GM12891 (cell line): Measurements from ENCODE around the gene CD151.

Experiments
- PAX5 ChIP-seq: IDR thresholded peaks from 2 replicates; pipeline ENCODE4 v1.6.1; 2011; ENCODE audit warnings: low read length, moderate library complexity, mild to moderate bottlenecking; ENCODE audit not compliant: insufficient read depth, severe bottlenecking
- POLR2A ChIP-seq: IDR thresholded peaks from 2 replicates; pipeline ENCODE4 v1.6.1; 2011; ENCODE audit warnings: low read depth, low read length, control low read depth
- POLR2AphosphoS5 ChIP-seq: IDR thresholded peaks from 2 replicates; pipeline ENCODE4 v1.6.1; 2011; ENCODE audit warnings: low read depth, low read length, control low read depth
- POU2F2 ChIP-seq: IDR thresholded peaks from 2 replicates; pipeline ENCODE4 v1.6.1; 2011; ENCODE audit warnings: low read depth, mild to moderate bottlenecking, control low read depth, low read length, moderate library complexity
- SPI1 ChIP-seq: IDR thresholded peaks from 2 replicates; pipeline ENCODE4 v1.6.1; 2011; ENCODE audit warnings: low read depth, low read length, control low read depth
- TAF1 ChIP-seq: IDR thresholded peaks from 2 replicates; pipeline ENCODE4 v1.6.1; 2011; ENCODE audit warnings: low read depth, low read length, control low read depth

- no peak for TF ChIP-seq POU2F2
- no peak for TF ChIP-seq POLR2A
- TF ChIP-seq SPI1, result no peak
- no peak for TF ChIP-seq TAF1
- no peak for TF ChIP-seq POLR2AphosphoS5
- TF ChIP-seq PAX5, result no peak
Observed at GRCh38 chr11:852762-853161, 20.0 kb downstream of the CD151 start.
